ENCODE data around the gene YY1.

GRCh38 chr14:100192672-100193416 lies 46.1 kb upstream of the YY1 start:
- TF ChIP-seq BHLHE40 (IDR thresholded peaks at IDR 0.05; ENCODE audit: low read depth, low read length) (no peak), SMC3 (IDR thresholded peaks at IDR 0.05) (peak; percentile 82), CTCF (IDR thresholded peaks at IDR 0.05) (peak; percentile 84), RAD21 (conservative IDR thresholded peaks at IDR 0.05 in 1 of 2, IDR thresholded peaks at IDR 0.05 in 1 of 2) (peak; percentile 83 to 94), JUN (IDR thresholded peaks at IDR 0.05) (peak in 1 of 2 experiments; percentile 70; a peak in 3 of 5 replicates), SREBF2 (IDR thresholded peaks at IDR 0.05) (no peak), CHD2 (IDR thresholded peaks at IDR 0.05; ENCODE audit: low read length, partially characterized antibody) (no peak), USF2 (IDR thresholded peaks at IDR 0.05) (peak; percentile 96), BCL3 (IDR thresholded peaks at IDR 0.05) (peak; percentile 35; the same call in 1 of the 3 replicates), CBX2 (IDR thresholded peaks at IDR 0.05; ENCODE audit: borderline replicate concordance, low read depth) (no peak), POLR2A (IDR thresholded peaks at IDR 0.05; ENCODE audit: low read length) (peak; percentile 39), RFX5 (IDR thresholded peaks at IDR 0.05) (no peak)

Measured in A549 (cell line).